Measurements from ENCODE around the gene ATG4A. TPM values are rescaled to one million over a fixed set of nuclear protein-coding genes. Genes with fewer than 3 reads are reported as not detected.

Gene ATG4A
- total and polyA plus RNA-seq, 9 of the 15 experiments (the other 6 are each of a cell fraction or from before 2014, with no cell fraction given), result 7.3 to 24.5 (median 16.6) TPM

DNA sequence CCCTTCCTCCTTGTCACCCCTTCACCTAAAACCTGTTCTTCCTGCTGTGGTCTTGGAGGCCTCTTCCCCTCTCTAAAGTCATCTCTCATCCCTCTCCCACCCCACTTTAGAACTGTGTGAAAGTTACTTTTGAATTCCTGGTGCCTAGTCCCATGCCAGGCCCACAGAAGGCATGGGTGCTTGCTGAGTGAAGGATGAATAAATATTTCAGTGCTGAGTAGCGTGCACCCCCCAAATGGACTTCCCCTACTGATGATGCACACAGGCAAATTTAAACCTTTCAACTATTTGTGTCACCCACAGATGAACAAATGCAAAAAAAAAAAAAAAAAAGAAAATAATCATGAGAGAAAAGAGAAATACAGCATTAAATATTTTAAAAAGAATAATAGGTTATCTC lies 20.0 kb upstream of the ATG4A start:
- FAIRE-seq (no peak), DNase-seq (ENCODE audit: extremely low read depth in 1 of 4, low spot score in 3 of 4) (no peak), ATAC-seq (no peak)
- H3K9ac ChIP-seq (ENCODE audit: insufficient read depth in 1 of 2, low read depth in 2 of 2, low read length in 2 of 2), result no peak overlapping the region
- H3K9me1 ChIP-seq (ENCODE audit: control insufficient read depth, insufficient read depth, low read length), result no peaks in the 10 kb centered on the region
- no peaks in the 10 kb centered on the region for H4K20me1 ChIP-seq (replicated peaks; ENCODE audit: control insufficient read depth, insufficient read depth, low read length)
- 0% methylated on average over 1 of the region's 1 CpG for WGBS (ENCODE audit: insufficient coverage, low coverage, missing lambda C conversion rate)
- ChIA-PET CTCF (ENCODE audit: low intra/inter-chr PET ratio) (interaction anchor here (2.3 kb wide), 1 partner anchor 51 kb away, joined by 18 read pairs; no protein-coding TSS in a partner anchor), POLR2A (no interaction called here)
- in situ Hi-C loops (cut with MboI), result no loop called here
- intact Hi-C loops (cut with micrococcal nuclease), result loop anchor here (5.0 to 10.0 kb wide), 4 partner anchors 66 to 397 kb away; partner anchors contain the start of genes NCBP2L and TSC22D3
- H3K79me2 ChIP-seq (ENCODE audit: control insufficient read depth, insufficient read depth, low read length), result no peaks in the 10 kb centered on the region
- H3K27ac ChIP-seq (ENCODE audit: extremely low read depth, low read depth, low read length), result no peak overlapping the region
- no peaks in the 10 kb centered on the region for H3K36me3 ChIP-seq (ENCODE audit: control insufficient read depth, insufficient read depth, low read length)
- no peaks in the 10 kb centered on the region for H3K4me1 ChIP-seq (replicated peaks in 1 of 2; ENCODE audit: control insufficient read depth in 2 of 2, insufficient read depth in 2 of 2, low read length in 2 of 2)
- no peaks in the 10 kb centered on the region for H3K9me3 ChIP-seq (replicated peaks; ENCODE audit: control insufficient read depth, insufficient read depth, low read depth, low read length)
- no peak overlapping the region for H3K4me3 ChIP-seq
- BruUV-seq (replicated peaks), result no TSS peak
- no peak overlapping the region for H2AFZ ChIP-seq (ENCODE audit: low read depth, low read length)
- no peaks in the 10 kb centered on the region for H3K27me3 ChIP-seq (ENCODE audit: control insufficient read depth in 2 of 2, insufficient read depth in 2 of 2, low read length in 2 of 2)
- H3K4me2 ChIP-seq (ENCODE audit: insufficient read depth, low read length), result no peak overlapping the region
- TF ChIP-seq YBX1 (IDR thresholded peaks at IDR 0.05) (no peak), NCOA4 (IDR thresholded peaks at IDR 0.05; ENCODE audit: partially characterized antibody) (no peak), FOXP4 (CRISPR knock-in tag; IDR thresholded peaks at IDR 0.05; ENCODE audit: borderline replicate concordance) (no peak), RBM15 (IDR thresholded peaks at IDR 0.05; ENCODE audit: insufficient read depth, low read length) (no peak), ARID4B (CRISPR knock-in tag; IDR thresholded peaks at IDR 0.05) (no peak), BACH1 (tag; IDR thresholded peaks at IDR 0.05) (no peak), CHD1 (IDR thresholded peaks at IDR 0.05; ENCODE audit: low read length) (no peak), ZKSCAN1 (IDR thresholded peaks at IDR 0.05; ENCODE audit: low read depth, low read length) (no peak), ZC3H4 (CRISPR knock-in tag; IDR thresholded peaks at IDR 0.05; ENCODE audit: borderline replicate concordance) (no peak), COPS2 (conservative IDR thresholded peaks at IDR 0.05) (no peak)
- TF ChIP-seq, protein P1, sequence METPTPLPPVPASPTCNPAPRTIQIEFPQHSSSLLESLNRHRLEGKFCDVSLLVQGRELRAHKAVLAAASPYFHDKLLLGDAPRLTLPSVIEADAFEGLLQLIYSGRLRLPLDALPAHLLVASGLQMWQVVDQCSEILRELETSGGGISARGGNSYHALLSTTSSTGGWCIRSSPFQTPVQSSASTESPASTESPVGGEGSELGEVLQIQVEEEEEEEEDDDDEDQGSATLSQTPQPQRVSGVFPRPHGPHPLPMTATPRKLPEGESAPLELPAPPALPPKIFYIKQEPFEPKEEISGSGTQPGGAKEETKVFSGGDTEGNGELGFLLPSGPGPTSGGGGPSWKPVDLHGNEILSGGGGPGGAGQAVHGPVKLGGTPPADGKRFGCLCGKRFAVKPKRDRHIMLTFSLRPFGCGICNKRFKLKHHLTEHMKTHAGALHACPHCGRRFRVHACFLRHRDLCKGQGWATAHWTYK (CRISPR knock-in tag; IDR thresholded peaks at IDR 0.05), result no peak
- TF ChIP-seq, protein P2, sequence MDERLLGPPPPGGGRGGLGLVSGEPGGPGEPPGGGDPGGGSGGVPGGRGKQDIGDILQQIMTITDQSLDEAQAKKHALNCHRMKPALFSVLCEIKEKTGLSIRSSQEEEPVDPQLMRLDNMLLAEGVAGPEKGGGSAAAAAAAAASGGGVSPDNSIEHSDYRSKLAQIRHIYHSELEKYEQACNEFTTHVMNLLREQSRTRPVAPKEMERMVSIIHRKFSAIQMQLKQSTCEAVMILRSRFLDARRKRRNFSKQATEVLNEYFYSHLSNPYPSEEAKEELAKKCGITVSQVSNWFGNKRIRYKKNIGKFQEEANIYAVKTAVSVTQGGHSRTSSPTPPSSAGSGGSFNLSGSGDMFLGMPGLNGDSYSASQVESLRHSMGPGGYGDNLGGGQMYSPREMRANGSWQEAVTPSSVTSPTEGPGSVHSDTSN (CRISPR knock-in tag; IDR thresholded peaks at IDR 0.05; ENCODE audit: low read depth), result no peak
- TF ChIP-seq, protein P2 (tag; conservative IDR thresholded peaks at IDR 0.05; ENCODE audit: low read depth), result no peak

Measured in K562 (cell line).